Endodermal cell (in vitro differentiated cells): Measurements from ENCODE around the gene NCKIPSD. TPM values are rescaled to one million over a fixed set of nuclear protein-coding genes. Genes with fewer than 3 reads are reported as not detected.

Source experiments
- DNase-seq: peaks from one replicate; pipeline ENCODE4 v3.0.0-alpha.2; 2017
- H3K27ac ChIP-seq: 2 replicates; pipeline ENCODE4 v1.5.1; 2013; ENCODE audit warnings: mild to moderate bottlenecking, low read depth, low read length, moderate library complexity
- H3K27me3 ChIP-seq: 2 replicates; pipeline ENCODE4 v1.6.1; 2013; ENCODE audit warnings: mild to moderate bottlenecking, low read length, moderate library complexity; ENCODE audit not compliant: insufficient read depth, control insufficient read depth, poor library complexity, severe bottlenecking
- H3K36me3 ChIP-seq: 2 replicates; pipeline ENCODE4 v1.7.0; 2013; ENCODE audit warnings: mild to moderate bottlenecking, low read length, moderate library complexity; ENCODE audit not compliant: control insufficient read depth, insufficient read depth
- H3K4me1 ChIP-seq: one replicate; pipeline ENCODE4 v1.7.0; 2013; ENCODE audit warnings: low read length; ENCODE audit not compliant: control insufficient read depth, insufficient read depth
- H3K4me3 ChIP-seq: 2 replicates; pipeline ENCODE4 v1.5.1; 2013; ENCODE audit warnings: mild to moderate bottlenecking, low read length, moderate library complexity
- H3K9ac ChIP-seq: 2 replicates; pipeline ENCODE4 v1.6.1; 2013; ENCODE audit warnings: mild to moderate bottlenecking, low read length, moderate library complexity; ENCODE audit not compliant: poor library complexity, severe bottlenecking; ENCODE audit errors: extremely low read depth
- H3K9me3 ChIP-seq: 2 replicates; pipeline ENCODE4 v1.6.1; 2013; ENCODE audit warnings: mild to moderate bottlenecking, low read length, moderate library complexity; ENCODE audit not compliant: control insufficient read depth
- H3K27ac Mint-ChIP-seq: 2 replicates; pipeline ENCODE4 v1.8.0; 2020; ENCODE audit warnings: mixed read lengths
- H3K27me3 Mint-ChIP-seq: 2 replicates; pipeline ENCODE4 v1.8.0; 2021; ENCODE audit warnings: mild to moderate bottlenecking, mixed read lengths; ENCODE audit not compliant: insufficient read depth
- H3K36me3 Mint-ChIP-seq: 2 replicates; pipeline ENCODE4 v1.8.0; 2020; ENCODE audit warnings: low read depth, mixed read lengths
- H3K4me1 Mint-ChIP-seq: 2 replicates; pipeline ENCODE4 v1.8.0; 2020; ENCODE audit warnings: mixed read lengths
- H3K4me3 Mint-ChIP-seq: 2 replicates; pipeline ENCODE4 v1.8.0; 2020; ENCODE audit warnings: mild to moderate bottlenecking, moderate library complexity, mixed read lengths
- H3K9me3 Mint-ChIP-seq: 2 replicates; pipeline ENCODE4 v1.8.0; 2020; ENCODE audit warnings: mild to moderate bottlenecking, mixed read lengths
- WGBS, 2 experiments: methylation state at CpG; one replicate each; pipeline versions ENCODE4 v1.1.5 to v1.1.7; 2013; ENCODE audit warnings: missing lambda C conversion rate in 2 of 2, mixed read lengths in 1 of 2; ENCODE audit not compliant: insufficient coverage in 1 of 2, insufficient read length in 1 of 2; 5-methylcytosine and 5-hydroxymethylcytosine counted together
- microRNA-seq: library from miRNA; unstranded; fragments of <30 nt; microRNA quantifications from one replicate; pipeline ENCODE4 v1.2.0, GENCODE V29; 2020; ENCODE audit warnings: borderline microRNAs expressed
- total RNA-seq, 2 donors: library from RNA; stranded (reverse); fragmentation: NEBNext Ultra II Directional in 1 of 2; extraction: Animal tissue kit (Norgen Biotek cat#: 25700) in 1 of 2; gene quantifications; 2 replicates in 1 of 2; 3 replicates in 1 of 2; pipeline ENCODE4 v1.2.1, GENCODE V29; 2021
- TF ChIP-seq, protein P1 (sequence below): fragments of 200-600 bp; sonication (generic); conservative IDR thresholded peaks from 2 replicates; pipeline ENCODE4 v1.5.0; 2021; ENCODE audit warnings: antibody characterized with exemption, mild to moderate bottlenecking

Gene NCKIPSD
- total RNA-seq, 2 donors from 2014 or later = 30.9 to 32.5 TPM

DNA sequence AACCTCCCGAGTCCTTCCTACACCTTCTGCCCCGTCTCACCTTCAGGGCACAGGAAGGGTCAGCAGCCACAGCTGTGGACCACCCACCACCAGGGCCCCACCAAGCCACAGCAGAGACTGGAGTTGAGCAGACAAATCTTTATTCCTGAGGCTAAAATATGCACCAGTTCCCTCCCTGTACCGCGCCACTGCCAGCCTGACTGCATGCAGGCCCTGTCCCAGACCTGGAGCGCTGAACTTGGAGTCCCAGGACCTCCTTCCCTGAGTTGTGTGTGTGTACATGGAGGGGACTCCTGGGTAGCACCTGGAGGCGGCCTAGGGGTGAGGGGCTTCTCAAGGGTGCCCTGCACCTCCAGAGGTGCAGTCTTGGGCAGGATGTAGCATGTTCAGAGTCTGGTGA is 60.1 kb downstream of the NCKIPSD start:
- H3K27me3 Mint-ChIP-seq = no peaks in the 10 kb centered on the region
- no peaks in the 10 kb centered on the region for H3K9me3 Mint-ChIP-seq
- 96 to 100% methylated on average over 3 to 6 of the region's 6 CpGs for WGBS, 2 experiments
- Histone ChIP-seq H3K27ac (no peak overlapping the region), H3K4me1 (no peaks in the 10 kb centered on the region), H3K9ac (no peak overlapping the region), H3K4me3 (no peak overlapping the region), H3K27me3 (no peaks in the 10 kb centered on the region), H3K9me3 (no peaks in the 10 kb centered on the region), H3K36me3 (peaks cover 33% of the 10 kb centered on the region)
- no peak overlapping the region for H3K4me3 Mint-ChIP-seq
- H3K27ac Mint-ChIP-seq = no peak overlapping the region
- no peak for DNase-seq
- H3K4me1 Mint-ChIP-seq = no peaks in the 10 kb centered on the region
- TF ChIP-seq, protein P1, sequence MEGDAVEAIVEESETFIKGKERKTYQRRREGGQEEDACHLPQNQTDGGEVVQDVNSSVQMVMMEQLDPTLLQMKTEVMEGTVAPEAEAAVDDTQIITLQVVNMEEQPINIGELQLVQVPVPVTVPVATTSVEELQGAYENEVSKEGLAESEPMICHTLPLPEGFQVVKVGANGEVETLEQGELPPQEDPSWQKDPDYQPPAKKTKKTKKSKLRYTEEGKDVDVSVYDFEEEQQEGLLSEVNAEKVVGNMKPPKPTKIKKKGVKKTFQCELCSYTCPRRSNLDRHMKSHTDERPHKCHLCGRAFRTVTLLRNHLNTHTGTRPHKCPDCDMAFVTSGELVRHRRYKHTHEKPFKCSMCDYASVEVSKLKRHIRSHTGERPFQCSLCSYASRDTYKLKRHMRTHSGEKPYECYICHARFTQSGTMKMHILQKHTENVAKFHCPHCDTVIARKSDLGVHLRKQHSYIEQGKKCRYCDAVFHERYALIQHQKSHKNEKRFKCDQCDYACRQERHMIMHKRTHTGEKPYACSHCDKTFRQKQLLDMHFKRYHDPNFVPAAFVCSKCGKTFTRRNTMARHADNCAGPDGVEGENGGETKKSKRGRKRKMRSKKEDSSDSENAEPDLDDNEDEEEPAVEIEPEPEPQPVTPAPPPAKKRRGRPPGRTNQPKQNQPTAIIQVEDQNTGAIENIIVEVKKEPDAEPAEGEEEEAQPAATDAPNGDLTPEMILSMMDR = no peak
- peaks cover 65% of the 10 kb centered on the region for H3K36me3 Mint-ChIP-seq

DNA sequence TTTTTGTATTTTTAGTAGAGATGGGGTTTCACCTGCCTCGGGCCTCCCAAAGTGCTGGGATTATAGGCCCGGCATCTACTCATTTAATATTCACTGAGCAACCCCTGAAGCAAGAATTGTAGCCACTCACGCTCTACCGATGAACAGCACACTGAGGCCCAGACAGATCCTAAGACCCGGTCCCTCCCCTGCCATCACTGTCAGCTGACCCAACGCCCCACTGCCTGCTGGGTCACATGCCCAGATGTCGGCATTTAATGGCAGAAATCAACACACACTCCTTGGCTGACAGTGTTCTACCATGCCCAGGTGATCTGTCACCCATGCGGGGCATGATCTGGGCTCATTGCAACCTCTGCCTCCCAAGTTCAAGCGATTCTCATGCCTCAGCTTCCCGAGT is 60.9 kb downstream of the NCKIPSD start:
- Histone ChIP-seq H3K4me3 (no peak overlapping the region), H3K36me3 (peaks cover 24% of the 10 kb centered on the region), H3K9ac (no peak overlapping the region), H3K4me1 (no peaks in the 10 kb centered on the region), H3K27ac (no peak overlapping the region), H3K27me3 (no peaks in the 10 kb centered on the region), H3K9me3 (no peaks in the 10 kb centered on the region)
- Mint-ChIP-seq H3K36me3 (peaks cover 58% of the 10 kb centered on the region), H3K4me3 (no peak overlapping the region), H3K27me3 (no peaks in the 10 kb centered on the region), H3K4me1 (no peaks in the 10 kb centered on the region), H3K9me3 (no peaks in the 10 kb centered on the region), H3K27ac (no peak overlapping the region)
- WGBS, 2 experiments = 90 to 95% methylated on average over 9 to 10 of the region's 10 CpGs
- DNase-seq = no peak
- TF ChIP-seq, protein P1 = no peak

DNA sequence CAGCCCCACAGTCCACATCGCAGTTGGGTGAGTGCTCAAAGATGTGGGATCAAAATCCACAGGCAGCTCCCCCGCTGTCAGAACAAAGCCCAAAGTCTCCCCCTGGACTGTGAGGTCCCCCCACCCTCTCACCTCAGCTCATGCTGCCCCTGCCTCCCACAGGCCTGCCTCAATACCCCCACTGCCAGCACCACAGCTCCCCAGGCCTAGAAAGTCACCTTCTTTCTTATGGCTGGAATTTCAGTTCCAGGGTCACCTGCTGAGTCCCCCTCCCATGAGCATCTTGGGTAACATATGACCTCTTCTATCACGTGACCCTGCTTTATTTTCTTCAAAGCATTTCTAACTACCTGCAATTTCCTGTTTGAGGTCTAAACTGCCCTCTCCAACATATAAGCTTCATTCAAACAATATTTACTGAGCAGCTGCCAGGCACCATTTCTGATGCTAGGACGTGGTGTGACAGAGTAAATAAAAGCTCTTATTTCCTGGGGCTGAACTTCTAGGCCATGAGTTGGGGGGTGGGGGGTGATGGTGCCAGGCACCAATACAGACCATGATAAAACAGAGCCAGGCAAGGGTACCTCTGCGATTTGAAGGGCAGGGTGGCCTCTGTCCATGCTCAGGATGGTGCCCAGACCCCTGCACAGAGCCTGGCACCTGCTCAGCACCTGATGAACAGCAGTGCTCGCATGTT is 61.7 kb downstream of the NCKIPSD start:
- no peak overlapping the region for H3K27ac ChIP-seq
- TF ChIP-seq, protein P1 = no peak
- peaks cover under 1% of the 10 kb centered on the region for H3K9me3 ChIP-seq
- Mint-ChIP-seq H3K27me3 (no peaks in the 10 kb centered on the region), H3K9me3 (no peaks in the 10 kb centered on the region), H3K4me3 (no peak overlapping the region), H3K36me3 (peaks cover 51% of the 10 kb centered on the region), H3K27ac (no peak overlapping the region), H3K4me1 (no peaks in the 10 kb centered on the region)
- H3K9ac ChIP-seq = no peak overlapping the region
- H3K4me1 ChIP-seq = no peaks in the 10 kb centered on the region
- H3K27me3 ChIP-seq = no peaks in the 10 kb centered on the region
- H3K36me3 ChIP-seq = peaks cover 20% of the 10 kb centered on the region
- no peak overlapping the region for H3K4me3 ChIP-seq
- no peak for DNase-seq
- WGBS, 2 experiments = 82 to 89% methylated on average over 3 to 6 of the region's 6 CpGs

Small RNA genes lying within 50 kb of the gene (microRNA-seq; reads per million reads assigned to microRNA genes)
- not detected for gene MIR4793

Other genes starting within 250 kb of the NCKIPSD start
- gene CCDC51, start 245.8 kb downstream of the NCKIPSD start, total RNA-seq = 10 to 100 TPM; 14.5 to 14.6 TPM
- gene TMA7, start 245.7 kb downstream of the NCKIPSD start, total RNA-seq = 100 to 1,000 TPM; 290 to 326 TPM
- gene ATRIP, start 239.2 kb downstream of the NCKIPSD start, total RNA-seq = 10 to 100 TPM; 11.7 to 16.1 TPM
- gene SHISA5, start 181.7 kb downstream of the NCKIPSD start, total RNA-seq = 100 to 1,000 TPM; 192 to 193 TPM
- gene PFKFB4, start 129.1 kb downstream of the NCKIPSD start, total RNA-seq = 10 to 100 TPM; 12.6 to 19.0 TPM
- not detected for gene UCN2, start 122.1 kb downstream of the NCKIPSD start, total RNA-seq
- gene COL7A1, start 90.6 kb downstream of the NCKIPSD start, total RNA-seq = 10 to 100 TPM; 15.7 to 16.6 TPM
- gene UQCRC1, start 76.3 kb downstream of the NCKIPSD start, total RNA-seq = 100 to 1,000 TPM; 231 to 289 TPM
- under 1 TPM in 1 of 2 donors, not detected in 1; 0.57 TPM for gene TMEM89, start 64.1 kb downstream of the NCKIPSD start, total RNA-seq
- gene SLC26A6, start 50.5 kb downstream of the NCKIPSD start, total RNA-seq = 10 to 100 TPM; 65.1 to 75.6 TPM
- gene CELSR3, start 23.0 kb downstream of the NCKIPSD start, total RNA-seq = 10 to 100 TPM; 20.7 to 30.1 TPM
- 100 to 1,000 TPM; 104 to 127 TPM for gene IP6K2, start 31.3 kb upstream of the NCKIPSD start, total RNA-seq
- 10 to 100 TPM; 38.9 to 41.2 TPM for gene PRKAR2A, start 162.0 kb upstream of the NCKIPSD start, total RNA-seq
- gene SLC25A20, start 213.0 kb upstream of the NCKIPSD start, total RNA-seq = 1 to 10 TPM; 5.0 to 6.7 TPM
- gene ARIH2, start 232.9 kb upstream of the NCKIPSD start, total RNA-seq = 100 to 1,000 TPM in 1 of 2 donors, 10 to 100 TPM in 1; 86.6 to 113 TPM